GM12878 (cell line): ENCODE data around the gene SUCNR1.

Source experiments
- CBFB ChIP-seq: IDR thresholded peaks from 2 replicates; pipeline ENCODE4 v1.6.1; 2016; ENCODE audit warnings: antibody characterized with exemption, low read depth
- HDAC2 ChIP-seq: fragments of 200-600 bp; sonication (generic); IDR thresholded peaks from 2 replicates; pipeline ENCODE4 v1.6.1; 2017

- TF ChIP-seq HDAC2 (no peak), CBFB (no peak)
Observed at GRCh38 chr3:151899996-151900395, 26.6 kb downstream of the SUCNR1 start.
